GM12873 (cell line): Measurements from ENCODE around the gene GPR33.

Experiments
- TF ChIP-seq, protein P1 (sequence below): IDR thresholded peaks from 2 replicates; pipeline ENCODE4 v1.5.1; 2012; ENCODE audit warnings: low read depth, mild to moderate bottlenecking, moderate library complexity, low read length, control low read depth; ENCODE audit not compliant: insufficient read depth; ENCODE audit errors: missing control alignments

Gene GPR33

GRCh38 chr14:31461545-31461944 lies 26.3 kb downstream of the GPR33 start:
- TF ChIP-seq, protein P1, sequence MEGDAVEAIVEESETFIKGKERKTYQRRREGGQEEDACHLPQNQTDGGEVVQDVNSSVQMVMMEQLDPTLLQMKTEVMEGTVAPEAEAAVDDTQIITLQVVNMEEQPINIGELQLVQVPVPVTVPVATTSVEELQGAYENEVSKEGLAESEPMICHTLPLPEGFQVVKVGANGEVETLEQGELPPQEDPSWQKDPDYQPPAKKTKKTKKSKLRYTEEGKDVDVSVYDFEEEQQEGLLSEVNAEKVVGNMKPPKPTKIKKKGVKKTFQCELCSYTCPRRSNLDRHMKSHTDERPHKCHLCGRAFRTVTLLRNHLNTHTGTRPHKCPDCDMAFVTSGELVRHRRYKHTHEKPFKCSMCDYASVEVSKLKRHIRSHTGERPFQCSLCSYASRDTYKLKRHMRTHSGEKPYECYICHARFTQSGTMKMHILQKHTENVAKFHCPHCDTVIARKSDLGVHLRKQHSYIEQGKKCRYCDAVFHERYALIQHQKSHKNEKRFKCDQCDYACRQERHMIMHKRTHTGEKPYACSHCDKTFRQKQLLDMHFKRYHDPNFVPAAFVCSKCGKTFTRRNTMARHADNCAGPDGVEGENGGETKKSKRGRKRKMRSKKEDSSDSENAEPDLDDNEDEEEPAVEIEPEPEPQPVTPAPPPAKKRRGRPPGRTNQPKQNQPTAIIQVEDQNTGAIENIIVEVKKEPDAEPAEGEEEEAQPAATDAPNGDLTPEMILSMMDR: no peak

DNA sequence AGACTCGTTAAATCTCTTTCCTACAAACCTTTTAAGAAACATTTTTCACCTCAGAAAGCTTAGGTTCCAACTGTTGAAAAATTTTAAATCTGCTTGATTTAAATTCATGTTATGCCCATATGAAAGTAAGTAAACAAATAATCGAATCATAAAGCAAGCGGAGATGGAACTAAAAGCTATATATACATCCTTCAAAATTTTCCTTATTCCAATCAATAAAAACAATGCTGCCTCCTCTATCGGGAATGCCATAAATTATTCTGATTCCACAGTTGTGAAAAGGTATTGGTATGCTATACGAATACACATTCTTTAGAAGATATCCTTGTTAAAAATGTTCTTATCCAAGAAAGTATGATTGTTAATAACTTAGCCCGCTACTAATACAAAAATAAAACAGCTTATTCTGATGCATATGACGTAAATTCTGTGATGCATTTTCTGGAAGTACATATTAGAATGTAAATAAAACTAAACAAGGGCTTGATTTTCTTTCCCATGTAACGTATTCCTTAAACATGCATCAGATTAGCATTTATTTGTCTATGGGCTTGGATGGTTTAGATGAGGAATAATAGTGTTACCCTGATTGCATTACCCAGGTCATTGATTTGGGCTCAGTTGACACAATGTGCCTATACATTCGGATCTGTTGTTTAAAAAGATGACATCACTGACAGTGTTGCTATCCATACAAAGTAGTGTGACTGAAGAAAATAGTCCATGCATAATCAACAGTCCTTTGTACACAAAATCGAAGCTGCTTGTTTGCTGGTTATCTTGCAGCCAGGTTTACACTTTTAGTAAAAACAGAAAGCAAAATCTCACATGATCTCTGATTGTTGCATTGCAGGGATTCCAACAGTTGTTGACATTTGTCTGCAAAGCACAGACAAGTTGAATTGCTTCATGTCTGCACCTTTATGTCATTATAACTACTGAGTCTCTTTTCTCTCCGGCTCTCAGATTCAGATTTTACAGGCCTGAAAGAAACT lies 29.9 kb downstream of the GPR33 start:
- TF ChIP-seq, protein P1: no peak

DNA sequence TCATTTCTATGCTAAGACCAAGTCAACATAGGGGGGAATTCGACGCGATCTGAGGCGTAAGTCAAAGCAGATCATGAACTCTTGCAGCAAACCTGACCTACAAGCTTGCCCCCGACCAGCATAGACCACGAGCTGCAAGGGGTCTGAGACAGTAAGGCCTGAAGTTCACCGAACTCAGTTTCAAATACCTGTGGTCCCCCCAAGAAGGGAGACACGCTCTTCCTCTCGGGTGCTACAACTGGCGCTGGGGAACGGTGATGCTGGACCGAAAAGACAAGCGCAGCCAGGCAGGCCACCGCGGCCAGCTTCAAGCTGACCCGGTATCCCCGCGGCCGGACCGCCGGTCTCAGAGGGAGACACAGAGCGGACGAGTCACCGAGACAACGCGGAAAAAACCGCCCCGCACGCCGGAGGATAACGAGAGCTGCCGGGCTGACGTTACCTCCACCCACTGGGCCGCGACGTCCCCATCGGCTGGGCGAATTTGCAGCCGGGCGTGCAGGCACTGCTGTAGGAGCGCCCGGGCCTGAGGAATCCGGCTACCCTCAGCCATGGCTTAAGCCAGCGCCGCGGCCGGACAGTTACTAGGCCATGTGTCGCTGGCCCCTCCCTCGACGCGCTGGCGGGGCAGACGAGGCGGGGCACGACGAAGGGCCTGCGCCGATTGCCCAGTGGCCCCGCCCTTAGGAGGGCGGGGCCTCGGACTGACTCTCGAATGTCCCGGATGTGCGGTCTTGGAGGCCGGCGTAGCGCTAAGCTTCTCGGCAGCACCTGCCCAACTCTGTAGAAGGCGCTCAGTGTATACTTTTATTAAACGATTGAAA lies 30.8 kb downstream of the GPR33 start, which contains the start of gene DTD2:
Gene DTD2, minus strand, starts transcription at position 666 of the 824 bp plus-strand sequence. Its CDS starts 113 bp downstream, at position 553.
- TF ChIP-seq, protein P1: no peak

GRCh38 chr14:31449971-31450610 lies 37.7 kb downstream of the GPR33 start:
- TF ChIP-seq, protein P1: peak; percentile 46

- TF ChIP-seq, protein P1: no peak
Observed at GRCh38 chr14:31449136-31449535, 38.7 kb downstream of the GPR33 start.

DNA sequence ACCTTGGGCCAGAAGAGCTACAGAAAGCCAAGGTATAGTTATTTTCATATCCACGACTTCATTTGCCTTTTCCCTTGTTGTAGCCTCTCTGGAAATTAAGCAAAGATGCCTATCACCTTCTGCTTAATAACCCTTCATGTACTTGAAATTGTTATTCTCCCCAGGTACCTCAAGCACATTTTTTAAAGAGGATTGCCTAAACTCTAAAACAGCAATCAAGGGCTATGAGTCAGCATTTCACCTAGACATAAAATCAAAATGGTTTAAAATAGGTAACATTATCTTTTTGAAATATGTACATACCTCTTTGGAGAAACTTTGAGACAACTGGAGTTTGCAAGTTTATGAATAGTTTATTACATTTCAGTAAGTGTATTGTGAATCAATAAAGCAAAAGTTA lies 42.1 kb downstream of the GPR33 start:
- TF ChIP-seq, protein P1: no peak

GRCh38 chr14:31442284-31442683 lies 45.6 kb downstream of the GPR33 start:
- TF ChIP-seq, protein P1: no peak
